Caco-2 (cell line): ENCODE results near the gene ENOX1. TPM values are rescaled to one million over a fixed set of nuclear protein-coding genes. Genes with fewer than 3 reads are reported as not detected.
A peak's percentile ranks its signal among the peaks of the same experiment; 100 is the strongest.

Source experiments
- BruUV-seq: library from RNA; stranded (reverse); fragments of 400-500 nt; replicated peaks from 2 replicates; lab custom pipeline; 2021; lab: Mats Ljungman, UMichigan
- CTCF ChIA-PET: fragments of 300-600 bp; sonication (Branson Sonifier 250); formaldehyde crosslinking; loops from one replicate; lab custom pipeline; 2022; ENCODE audit warnings: antibody characterized with exemption; lab: Charles Lee
- POLR2A ChIA-PET: fragments of 300-600 bp; sonication (Branson Sonifier 250); formaldehyde crosslinking; loops from one replicate; lab custom pipeline; 2022; ENCODE audit warnings: antibody characterized with exemption; lab: Charles Lee
- DNase-seq, 2 experiments: peaks; one replicate each; pipeline versions ENCODE4 v3.0.0 to v3.0.0-alpha.2; 2020 to 2022
- H3K27me3 ChIP-seq: replicated peaks from 2 replicates; pipeline ENCODE4 v1.6.0; 2011; ENCODE audit warnings: low read length; ENCODE audit not compliant: control insufficient read depth, insufficient read depth
- H3K36me3 ChIP-seq: 2 replicates; pipeline ENCODE4 v1.5.1; 2011; ENCODE audit warnings: low read length; ENCODE audit not compliant: control insufficient read depth, insufficient read depth
- H3K4me1 ChIP-seq: fragments of 250-450 bp; sonication (Bioruptor Pico); 2 replicates; pipeline ENCODE4 v1.5.1; 2020; ENCODE audit warnings: mild to moderate bottlenecking
- H3K4me3 ChIP-seq: 2 replicates; pipeline ENCODE4 v1.5.1; 2011; ENCODE audit warnings: low read depth, mild to moderate bottlenecking, control low read depth, low read length
- H3K9me3 ChIP-seq: fragments of 250-450 bp; sonication (Bioruptor Pico); 2 replicates; pipeline ENCODE4 v1.5.1; 2020; ENCODE audit warnings: mild to moderate bottlenecking, moderate library complexity
- H3K27ac Mint-ChIP-seq: one replicate; pipeline ENCODE4 v1.8.0; 2022; ENCODE audit warnings: mixed read lengths; ENCODE audit not compliant: unreplicated experiment
- H3K27me3 Mint-ChIP-seq: one replicate; pipeline ENCODE4 v1.8.0; 2022; ENCODE audit warnings: mixed read lengths; ENCODE audit not compliant: insufficient read depth, unreplicated experiment
- H3K36me3 Mint-ChIP-seq: one replicate; pipeline ENCODE4 v1.8.0; 2022; ENCODE audit warnings: mild to moderate bottlenecking, mixed read lengths; ENCODE audit not compliant: insufficient read depth, unreplicated experiment
- H3K4me1 Mint-ChIP-seq: one replicate; pipeline ENCODE4 v1.8.0; 2022; ENCODE audit warnings: low read depth, mixed read lengths; ENCODE audit not compliant: unreplicated experiment
- H3K4me3 Mint-ChIP-seq: one replicate; pipeline ENCODE4 v1.8.0; 2022; ENCODE audit warnings: mild to moderate bottlenecking, moderate library complexity, mixed read lengths; ENCODE audit not compliant: unreplicated experiment
- H3K9me3 Mint-ChIP-seq: one replicate; pipeline ENCODE4 v1.8.0; 2022; ENCODE audit warnings: mixed read lengths; ENCODE audit not compliant: unreplicated experiment
- intact Hi-C: fragments of 100-400 bp; cut with micrococcal nuclease; formaldehyde crosslinking; loops from one replicate; pipeline ENCODE4 v1.10.0; 2022; ENCODE audit not compliant: unreplicated experiment
- total RNA-seq: library from RNA; stranded (reverse); gene quantifications from 2 replicates; pipeline ENCODE4 v1.2.3, GENCODE V29; 2022
- TF ChIP-seq, protein P1 (sequence below), 2 experiments: fragments of 200-600 bp in 1 of 2; IDR thresholded peaks; 1 replicate in 1 of 2; 2 replicates in 1 of 2; pipeline versions ENCODE4 v1.5.1 to v1.8.0; 2011 to 2022; ENCODE audit warnings: antibody characterized with exemption in 1 of 2, control low read depth in 1 of 2, inconsistent platforms in 1 of 2, low read depth in 1 of 2, low read length in 1 of 2, mild to moderate bottlenecking in 1 of 2, moderate library complexity in 1 of 2; ENCODE audit not compliant: insufficient read depth in 1 of 2, severe bottlenecking in 1 of 2, unreplicated experiment in 1 of 2

Gene ENOX1
- total RNA-seq, 1 experiment from 2014 or later, result 9.1 TPM

- peaks cover 40% of the 10 kb centered on the region for H3K4me1 ChIP-seq
- H3K27ac Mint-ChIP-seq, result no peak overlapping the region
- TF ChIP-seq, protein P1, sequence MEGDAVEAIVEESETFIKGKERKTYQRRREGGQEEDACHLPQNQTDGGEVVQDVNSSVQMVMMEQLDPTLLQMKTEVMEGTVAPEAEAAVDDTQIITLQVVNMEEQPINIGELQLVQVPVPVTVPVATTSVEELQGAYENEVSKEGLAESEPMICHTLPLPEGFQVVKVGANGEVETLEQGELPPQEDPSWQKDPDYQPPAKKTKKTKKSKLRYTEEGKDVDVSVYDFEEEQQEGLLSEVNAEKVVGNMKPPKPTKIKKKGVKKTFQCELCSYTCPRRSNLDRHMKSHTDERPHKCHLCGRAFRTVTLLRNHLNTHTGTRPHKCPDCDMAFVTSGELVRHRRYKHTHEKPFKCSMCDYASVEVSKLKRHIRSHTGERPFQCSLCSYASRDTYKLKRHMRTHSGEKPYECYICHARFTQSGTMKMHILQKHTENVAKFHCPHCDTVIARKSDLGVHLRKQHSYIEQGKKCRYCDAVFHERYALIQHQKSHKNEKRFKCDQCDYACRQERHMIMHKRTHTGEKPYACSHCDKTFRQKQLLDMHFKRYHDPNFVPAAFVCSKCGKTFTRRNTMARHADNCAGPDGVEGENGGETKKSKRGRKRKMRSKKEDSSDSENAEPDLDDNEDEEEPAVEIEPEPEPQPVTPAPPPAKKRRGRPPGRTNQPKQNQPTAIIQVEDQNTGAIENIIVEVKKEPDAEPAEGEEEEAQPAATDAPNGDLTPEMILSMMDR (IDR thresholded peaks at IDR 0.05; ENCODE audit: insufficient read depth in 1 of 2, low read depth in 1 of 2, low read length in 1 of 2, severe bottlenecking in 1 of 2, unreplicated experiment in 1 of 2), result no peak
- H3K4me3 ChIP-seq, result no peak overlapping the region
- peaks cover 5% of the 10 kb centered on the region for H3K36me3 Mint-ChIP-seq
- H3K27me3 ChIP-seq, result no peaks in the 10 kb centered on the region
- intact Hi-C loops, result loop anchor here (5.0 kb wide), 1 partner anchor 128 kb away; no protein-coding TSS in a partner anchor
- H3K27me3 Mint-ChIP-seq, result no peaks in the 10 kb centered on the region
- H3K9me3 Mint-ChIP-seq, result no peaks in the 10 kb centered on the region
- H3K36me3 ChIP-seq, result no peaks in the 10 kb centered on the region
- ChIA-PET POLR2A (no interaction called here), CTCF (no interaction called here)
- no peak overlapping the region for H3K4me3 Mint-ChIP-seq
- H3K9me3 ChIP-seq, result no peaks in the 10 kb centered on the region
- peaks cover 19% of the 10 kb centered on the region for H3K4me1 Mint-ChIP-seq
- DNase-seq, result no peak
- no TSS peak for BruUV-seq
Observed at GRCh38 chr13:43389573-43389972, 397.2 kb downstream of the ENOX1 start.

DNA sequence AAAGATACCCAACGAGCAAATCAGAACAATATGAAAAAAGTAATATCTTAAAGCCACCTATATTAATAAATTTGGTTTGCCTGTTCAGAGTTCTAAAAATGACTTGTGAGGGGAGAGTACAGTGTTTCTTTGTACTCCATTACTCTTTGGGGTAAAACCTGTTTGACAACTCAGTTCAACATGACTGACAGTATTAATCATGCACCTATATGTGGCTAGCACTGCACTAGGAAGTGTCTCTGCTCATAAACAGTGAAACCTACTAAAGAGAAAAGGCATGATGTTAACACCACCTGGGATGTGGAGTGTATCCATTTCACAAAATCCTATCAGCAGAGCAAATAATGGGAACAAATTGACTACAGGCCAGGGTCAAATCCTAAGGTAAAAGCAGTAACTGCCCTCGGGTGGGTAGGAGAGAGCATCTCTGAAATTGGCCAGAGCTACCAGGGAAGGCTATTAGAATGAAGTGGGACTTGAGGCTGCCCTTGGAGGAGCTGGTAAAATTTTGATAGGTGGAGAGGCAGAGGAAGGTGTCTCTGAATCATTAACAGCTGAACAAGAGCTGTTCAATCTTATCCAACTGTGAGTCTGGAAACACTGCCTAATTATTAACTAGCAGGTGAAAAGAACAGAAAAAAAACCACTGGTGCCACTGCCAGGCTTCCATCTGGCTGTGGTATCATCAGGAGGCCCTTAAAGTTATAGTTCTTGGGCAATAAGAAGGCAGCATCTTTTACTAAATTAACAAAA, 398.3 kb downstream of the ENOX1 start:
- H3K9me3 ChIP-seq, result no peaks in the 10 kb centered on the region
- H3K27me3 ChIP-seq, result no peaks in the 10 kb centered on the region
- peak in 1 of 2 experiments; percentile 42 for DNase-seq
- H3K4me3 ChIP-seq, result no peak overlapping the region
- POLR2A ChIA-PET, result interaction anchor here (0.6 to 0.7 kb wide), 3 partner anchors 444 to 574 kb away, joined by 4 to 5 read pairs (median 4); partner anchors contain the start of genes CCDC122 and LACC1
- Mint-ChIP-seq H3K4me1 (peaks cover 19% of the 10 kb centered on the region), H3K27ac (peak overlapping the region; percentile 49), H3K9me3 (no peaks in the 10 kb centered on the region), H3K27me3 (no peaks in the 10 kb centered on the region), H3K36me3 (peaks cover 5% of the 10 kb centered on the region), H3K4me3 (peak overlapping the region; percentile 60)
- CTCF ChIA-PET, result no interaction called here
- H3K4me1 ChIP-seq, result peaks cover 40% of the 10 kb centered on the region
- BruUV-seq, result no TSS peak
- H3K36me3 ChIP-seq, result no peaks in the 10 kb centered on the region
- TF ChIP-seq, protein P1 (IDR thresholded peaks at IDR 0.05; ENCODE audit: insufficient read depth in 1 of 2, low read depth in 1 of 2, low read length in 1 of 2, severe bottlenecking in 1 of 2, unreplicated experiment in 1 of 2), result no peak
- intact Hi-C loops, result loop anchor here (5.0 kb wide), 1 partner anchor 129 kb away; no protein-coding TSS in a partner anchor

DNA sequence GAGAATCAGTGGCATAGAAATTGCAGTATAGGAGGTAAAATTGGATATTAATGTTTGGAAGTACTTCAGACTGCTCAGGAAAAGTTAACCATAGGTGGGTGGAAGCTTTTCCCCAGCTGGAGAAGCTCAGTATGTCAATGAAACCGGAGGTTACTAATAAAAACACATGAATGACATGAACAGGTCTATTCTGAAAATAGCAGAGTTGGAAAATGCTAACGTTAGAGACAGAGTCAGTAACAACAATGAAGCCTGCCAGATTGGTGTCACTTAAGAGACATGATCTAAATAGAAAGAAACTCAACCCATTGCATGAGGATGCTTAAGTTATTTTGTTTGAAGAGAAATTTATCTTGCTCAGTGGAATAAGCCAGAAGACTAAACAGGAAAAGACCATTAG, 398.9 kb downstream of the ENOX1 start:
- H3K36me3 Mint-ChIP-seq, result peaks cover 5% of the 10 kb centered on the region
- peak overlapping the region; percentile 60 for H3K4me3 Mint-ChIP-seq
- ChIA-PET POLR2A (no interaction called here), CTCF (no interaction called here)
- Histone ChIP-seq H3K36me3 (no peaks in the 10 kb centered on the region), H3K4me3 (no peak overlapping the region), H3K27me3 (no peaks in the 10 kb centered on the region), H3K9me3 (no peaks in the 10 kb centered on the region), H3K4me1 (peaks cover 40% of the 10 kb centered on the region)
- intact Hi-C loops, result loop anchor here (5.0 kb wide), 1 partner anchor 129 kb away; no protein-coding TSS in a partner anchor
- BruUV-seq, result no TSS peak
- DNase-seq, result no peak
- H3K27ac Mint-ChIP-seq, result peak overlapping the region; percentile 49
- no peaks in the 10 kb centered on the region for H3K9me3 Mint-ChIP-seq
- TF ChIP-seq, protein P1 (IDR thresholded peaks at IDR 0.05; ENCODE audit: insufficient read depth in 1 of 2, low read depth in 1 of 2, low read length in 1 of 2, severe bottlenecking in 1 of 2, unreplicated experiment in 1 of 2), result no peak
- peaks cover 19% of the 10 kb centered on the region for H3K4me1 Mint-ChIP-seq
- no peaks in the 10 kb centered on the region for H3K27me3 Mint-ChIP-seq
